CD4-positive, alpha-beta T cell treated with Interleukin-15 for 4 hours (primary cell): ENCODE measurements around the gene ZER1.

Experiments used
- DNase-seq: peaks from one replicate; pipeline ENCODE4 v3.0.0-alpha.2; 2020; ENCODE audit warnings: low spot score

ZER1 gene

GRCh38 chr9:128735373-128735772 lies 36.4 kb downstream of the ZER1 start:
- DNase-seq: no peak

GRCh38 chr9:128733256-128733655 lies 38.5 kb downstream of the ZER1 start:
- peak; percentile 4 for DNase-seq

- no peak for DNase-seq
Observed at GRCh38 chr9:128732576-128732975, 39.2 kb downstream of the ZER1 start.

GRCh38 chr9:128731691-128732090 lies 40.0 kb downstream of the ZER1 start:
- no peak for DNase-seq

GRCh38 chr9:128731093-128731492 lies 40.6 kb downstream of the ZER1 start:
- DNase-seq: no peak

DNA sequence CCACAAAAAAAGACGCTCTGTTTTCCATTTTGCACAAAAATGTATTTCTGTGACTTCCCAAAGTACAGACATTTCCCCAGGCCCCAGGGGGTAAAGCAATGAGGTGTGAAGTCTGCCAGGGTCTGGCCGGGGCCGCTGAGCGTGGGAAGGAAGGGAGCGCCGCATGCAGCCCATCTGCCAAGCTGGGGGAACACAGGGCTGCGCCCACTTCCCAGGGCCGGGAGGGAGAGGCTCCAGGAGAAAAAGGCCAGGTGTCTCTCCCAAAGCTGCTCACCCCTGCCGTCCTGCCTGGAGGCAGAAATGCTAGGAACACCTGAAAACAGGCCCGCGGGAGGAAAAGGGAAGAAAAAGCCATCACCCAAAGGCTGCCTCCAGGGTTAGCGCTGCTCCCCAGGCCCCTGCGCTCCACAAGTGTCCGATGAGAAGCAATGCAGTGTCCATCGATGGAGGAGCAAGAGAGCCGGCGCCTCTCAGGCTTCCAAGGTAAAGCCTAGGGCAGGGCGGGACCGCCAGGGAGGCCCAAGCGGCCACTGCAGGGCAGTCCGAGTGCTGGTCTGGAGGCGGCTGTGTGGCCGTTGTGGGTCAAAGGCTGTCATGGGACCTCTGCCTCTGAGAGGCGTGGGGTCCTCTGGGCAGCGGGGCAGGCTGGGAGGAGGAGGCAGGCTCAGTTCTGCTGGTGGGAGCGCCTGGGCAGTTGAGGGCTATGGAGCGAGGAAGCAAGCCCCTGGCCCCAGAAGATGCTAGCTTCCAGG lies 41.8 kb downstream of the ZER1 start:
- DNase-seq: no peak

GRCh38 chr9:128729302-128729701 lies 42.4 kb downstream of the ZER1 start:
- DNase-seq: no peak

GRCh38 chr9:128728298-128728697 lies 43.4 kb downstream of the ZER1 start:
- no peak for DNase-seq

GRCh38 chr9:128727640-128728248 lies 44.0 kb downstream of the ZER1 start:
- DNase-seq: no peak

GRCh38 chr9:128724744-128725211 lies 46.9 kb downstream of the ZER1 start:
- DNase-seq: peak; percentile 35

GRCh38 chr9:128723866-128724743 lies 47.6 kb downstream of the ZER1 start, which contains the start of gene ZDHHC12:
Gene ZDHHC12, minus strand, starts transcription at chr9:128724127. Its CDS starts 34 bp downstream, at chr9:128724093.
- peak; percentile 99 for DNase-seq

DNA sequence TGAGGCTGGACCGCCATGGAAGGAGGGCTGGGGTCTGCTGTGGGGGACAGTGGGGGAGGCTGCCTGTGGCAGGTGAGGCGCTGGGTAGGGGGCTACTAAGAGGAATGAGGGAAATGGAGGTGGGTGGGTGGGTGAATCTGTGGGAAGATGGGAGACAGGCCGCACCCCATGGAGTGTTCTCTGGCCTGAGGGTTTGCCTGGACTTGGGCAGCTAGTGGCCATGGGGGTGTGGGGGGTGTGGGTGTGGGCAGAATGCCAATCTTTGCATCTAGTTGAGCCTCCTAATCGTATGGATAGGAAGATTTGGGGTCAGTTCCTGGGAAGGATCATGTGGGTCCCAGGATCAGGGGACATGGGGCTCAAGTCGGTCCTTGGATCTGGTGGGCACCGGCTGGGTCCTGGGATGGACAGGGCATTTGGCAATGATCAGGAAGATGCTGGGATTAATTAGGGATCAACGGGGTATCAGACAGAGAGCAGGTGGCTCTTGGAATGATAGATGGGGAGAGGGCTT lies 48.3 kb downstream of the ZER1 start:
- no peak for DNase-seq

DNA sequence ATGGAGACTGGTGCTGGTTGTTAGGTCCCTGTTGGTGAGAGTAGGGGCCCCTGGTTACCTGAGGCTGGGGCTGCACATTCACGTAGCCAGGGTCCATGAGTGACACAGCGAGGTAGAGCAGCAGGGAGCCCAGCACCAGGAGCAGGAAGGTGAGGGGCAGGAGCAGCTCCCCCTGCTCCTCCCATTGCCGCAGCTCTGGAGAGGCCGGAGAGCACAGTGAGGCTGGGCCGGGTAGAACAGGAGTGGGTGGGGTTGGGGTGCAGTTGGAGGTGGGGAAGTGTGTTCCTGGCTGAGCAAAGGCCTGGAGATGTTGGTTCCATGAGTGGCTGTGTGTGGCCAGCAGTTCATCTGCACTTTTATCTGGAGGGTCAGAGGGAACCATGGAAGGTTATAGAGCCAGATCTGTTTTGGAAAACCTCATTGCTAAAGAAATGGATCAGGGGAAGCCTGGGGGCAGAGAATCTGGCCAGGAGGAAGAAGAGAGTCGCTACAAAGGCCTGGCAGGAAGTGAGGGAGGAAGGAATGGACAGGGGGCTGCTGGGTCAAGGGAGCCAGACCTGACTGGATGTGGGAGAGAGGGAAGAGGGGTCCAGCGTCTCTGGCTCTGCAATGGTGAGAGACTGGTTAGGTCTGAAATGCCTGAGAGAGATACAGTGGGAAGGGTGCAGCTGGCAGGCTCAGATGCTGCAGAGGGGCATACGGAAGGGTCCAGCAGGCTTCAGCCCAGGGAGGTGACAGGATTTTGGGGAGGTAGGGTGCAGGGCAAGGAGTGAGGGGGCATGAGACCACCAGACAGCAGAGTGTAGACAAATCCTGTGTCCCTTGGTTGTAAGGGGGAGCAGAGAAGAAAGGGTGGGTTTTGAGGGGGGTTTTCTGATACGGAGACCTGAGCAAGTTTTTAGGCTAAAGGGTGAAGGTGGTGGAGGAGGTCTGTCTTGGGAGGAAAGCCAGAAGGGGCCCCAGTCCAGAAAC lies 49.1 kb downstream of the ZER1 start:
- DNase-seq: no peak

GRCh38 chr9:128721487-128722010 lies 50.2 kb downstream of the ZER1 start:
- no peak for DNase-seq

- no peak for DNase-seq
Observed at GRCh38 chr9:128720841-128721486, 50.8 kb downstream of the ZER1 start.

DNA sequence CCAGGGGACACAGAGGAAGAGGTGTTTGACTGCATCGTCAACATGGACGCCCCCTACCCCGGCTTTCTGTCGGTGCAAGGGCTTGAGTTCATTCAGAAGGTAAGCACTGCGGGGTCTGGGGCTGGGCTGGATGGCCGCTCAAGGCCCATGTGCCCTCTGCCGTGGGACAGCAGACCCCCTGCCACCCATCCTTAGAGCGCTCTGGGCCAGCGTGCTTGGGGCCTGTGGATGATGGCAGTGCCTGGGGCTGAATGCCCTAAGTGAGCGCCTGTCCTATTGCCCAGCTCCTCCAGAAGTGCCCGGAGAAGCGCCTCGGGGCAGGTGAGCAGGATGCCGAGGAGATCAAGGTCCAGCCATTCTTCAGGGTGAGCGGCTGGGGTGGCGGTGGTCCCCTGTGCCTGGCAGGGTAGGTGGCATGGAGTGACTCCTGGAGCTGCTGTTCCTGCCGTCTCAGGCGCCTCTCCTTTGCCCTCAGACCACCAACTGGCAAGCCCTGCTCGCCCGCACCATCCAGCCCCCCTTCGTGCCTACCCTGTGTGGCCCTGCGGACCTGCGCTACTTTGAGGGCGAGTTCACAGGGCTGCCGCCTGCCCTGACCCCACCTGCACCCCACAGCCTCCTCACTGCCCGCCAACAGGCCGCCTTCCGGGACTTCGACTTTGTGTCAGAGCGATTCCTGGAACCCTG lies 51.7 kb downstream of the ZER1 start:
- DNase-seq: no peak

- no peak for DNase-seq
Observed at GRCh38 chr9:128718475-128718874, 53.3 kb downstream of the ZER1 start.

GRCh38 chr9:128718047-128718446 lies 53.7 kb downstream of the ZER1 start:
- DNase-seq: no peak

GRCh38 chr9:128716581-128717254 lies 55.0 kb downstream of the ZER1 start:
- DNase-seq: no peak
